Erythroblast (primary cell): Measurements from ENCODE around the gene FAM25G.

Source experiments
- DNase-seq, 2 experiments: peaks; one replicate each; lab custom pipeline; 2025; lab: John Stamatoyannopoulos, UW
- GATA1 ChIP-seq: IDR thresholded peaks from 2 replicates; pipeline ENCODE4 v1.6.1; 2011; ENCODE audit warnings: low read depth, mild to moderate bottlenecking, control low read depth, low read length, moderate library complexity
- POLR2A ChIP-seq: IDR thresholded peaks from 2 replicates; pipeline ENCODE4 v1.6.1; 2011; ENCODE audit warnings: mild to moderate bottlenecking, low read length

FAM25G gene

GRCh38 chr10:47438857-47439474 is 52.5 kb downstream of the FAM25G start:
- peak; percentile 8 to 16 for DNase-seq
- TF ChIP-seq GATA1 (no peak), POLR2A (no peak)
